MCF 10A (cell line): ENCODE measurements around the gene PRF1. TPM values are rescaled to one million over a fixed set of nuclear protein-coding genes. Genes with fewer than 3 reads are reported as not detected.

Source experiments
- BruUV-seq: library from RNA; stranded (reverse); fragments of 400-500 nt; replicated peaks from 2 replicates; lab custom pipeline; 2021; lab: Mats Ljungman, UMichigan
- CTCF ChIA-PET: fragments of 300-600 bp; sonication (Branson Sonifier 250); formaldehyde crosslinking; extraction: SDS; loops from one replicate; lab custom pipeline; 2021; ENCODE audit warnings: antibody characterized with exemption, inconsistent platforms; lab: Yijun Ruan, JAX
- POLR2A ChIA-PET: fragments of 300-600, 350-650 bp; sonication (Branson Sonifier 250); formaldehyde crosslinking; extraction: SDS; loops from one replicate; lab custom pipeline; 2020; ENCODE audit warnings: antibody characterized with exemption, inconsistent platforms; lab: Yijun Ruan, JAX
- DNase-seq: peaks from one replicate; pipeline ENCODE4 v3.0.0-alpha.2; 2018; ENCODE audit not compliant: unreplicated experiment
- H3K27ac Mint-ChIP-seq: one replicate; pipeline ENCODE4 v1.8.0; 2022; ENCODE audit warnings: mild to moderate bottlenecking, low read depth, mixed read lengths; ENCODE audit not compliant: unreplicated experiment
- H3K27me3 Mint-ChIP-seq: one replicate; pipeline ENCODE4 v1.8.0; 2022; ENCODE audit warnings: mixed read lengths; ENCODE audit not compliant: insufficient read depth, unreplicated experiment
- H3K36me3 Mint-ChIP-seq: one replicate; pipeline ENCODE4 v1.8.0; 2022; ENCODE audit warnings: mild to moderate bottlenecking, moderate library complexity, mixed read lengths; ENCODE audit not compliant: insufficient read depth, unreplicated experiment
- H3K4me1 Mint-ChIP-seq: one replicate; pipeline ENCODE4 v1.8.0; 2022; ENCODE audit warnings: mixed read lengths; ENCODE audit not compliant: insufficient read depth, unreplicated experiment
- H3K4me3 Mint-ChIP-seq: one replicate; pipeline ENCODE4 v1.8.0; 2022; ENCODE audit warnings: mild to moderate bottlenecking, moderate library complexity, mixed read lengths; ENCODE audit not compliant: unreplicated experiment
- H3K9me3 Mint-ChIP-seq: one replicate; pipeline ENCODE4 v1.8.0; 2022; ENCODE audit warnings: mixed read lengths; ENCODE audit not compliant: unreplicated experiment
- CTCF ChIP-seq: fragments of 200-600 bp; IDR thresholded peaks from one replicate; pipeline ENCODE4 v1.8.0; 2022; ENCODE audit warnings: antibody characterized with exemption, mild to moderate bottlenecking; ENCODE audit not compliant: unreplicated experiment
- intact Hi-C: fragments of 100-400 bp; cut with micrococcal nuclease; formaldehyde crosslinking; loops from 2 replicates; pipeline ENCODE4 v1.14.1; 2022
- total RNA-seq: library from RNA; stranded (reverse); gene quantifications from 2 replicates; pipeline ENCODE4 v1.2.3, GENCODE V29; 2022

The PRF1 gene
- total RNA-seq, 1 experiment from 2014 or later, result not detected

GRCh38 chr10:70596860-70597809 is 5.4 kb downstream of the PRF1 start:
- ChIA-PET CTCF (interaction anchor here (0.6 kb wide), 2 partner anchors 11 to 162 kb away, joined by 3 to 8 read pairs; no protein-coding TSS in a partner anchor), POLR2A (no interaction called here)
- Mint-ChIP-seq H3K27ac (no peak overlapping the region), H3K27me3 (no peaks in the 10 kb centered on the region), H3K4me3 (no peak overlapping the region), H3K36me3 (no peaks in the 10 kb centered on the region), H3K4me1 (no peaks in the 10 kb centered on the region), H3K9me3 (no peaks in the 10 kb centered on the region)
- no peak for TF ChIP-seq CTCF
- peak; percentile 18 for DNase-seq
- intact Hi-C loops, result no loop called here
- BruUV-seq, result no TSS peak

- Mint-ChIP-seq H3K9me3 (no peaks in the 10 kb centered on the region), H3K4me3 (no peak overlapping the region), H3K27ac (no peak overlapping the region), H3K27me3 (no peaks in the 10 kb centered on the region), H3K4me1 (no peaks in the 10 kb centered on the region), H3K36me3 (no peaks in the 10 kb centered on the region)
- intact Hi-C loops, result no loop called here
- no peak for TF ChIP-seq CTCF
- ChIA-PET POLR2A (no interaction called here), CTCF (no interaction called here)
- DNase-seq, result no peak
- BruUV-seq, result no TSS peak
These were observed 6.3 kb downstream of the PRF1 start for GRCh38 chr10:70596110-70596798.

GRCh38 chr10:70595566-70596016 is 7.0 kb downstream of the PRF1 start:
- H3K27ac Mint-ChIP-seq, result no peak overlapping the region
- TF ChIP-seq CTCF, result no peak
- ChIA-PET POLR2A (no interaction called here), CTCF (interaction anchor here (1.3 kb wide), 1 partner anchor 135 kb away, joined by 5 read pairs; no protein-coding TSS in a partner anchor)
- BruUV-seq, result no TSS peak
- no peaks in the 10 kb centered on the region for H3K27me3 Mint-ChIP-seq
- no peaks in the 10 kb centered on the region for H3K4me1 Mint-ChIP-seq
- intact Hi-C loops, result no loop called here
- no peak for DNase-seq
- H3K36me3 Mint-ChIP-seq, result no peaks in the 10 kb centered on the region
- H3K9me3 Mint-ChIP-seq, result no peaks in the 10 kb centered on the region
- no peak overlapping the region for H3K4me3 Mint-ChIP-seq

GRCh38 chr10:70594161-70594560 is 8.4 kb downstream of the PRF1 start:
- ChIA-PET POLR2A (no interaction called here), CTCF (interaction anchor here (1.3 kb wide), 1 partner anchor 133 kb away, joined by 5 read pairs; no protein-coding TSS in a partner anchor)
- H3K27me3 Mint-ChIP-seq, result peaks cover 12% of the 10 kb centered on the region
- no TSS peak for BruUV-seq
- no peak overlapping the region for H3K4me3 Mint-ChIP-seq
- no peak for DNase-seq
- no peak for TF ChIP-seq CTCF
- intact Hi-C loops, result no loop called here
- no peak overlapping the region for H3K27ac Mint-ChIP-seq
- no peaks in the 10 kb centered on the region for H3K36me3 Mint-ChIP-seq
- H3K9me3 Mint-ChIP-seq, result no peaks in the 10 kb centered on the region
- no peaks in the 10 kb centered on the region for H3K4me1 Mint-ChIP-seq
